HCT116 (cell line): ENCODE results near the gene PLPP7. TPM values are rescaled to one million over a fixed set of nuclear protein-coding genes. Genes with fewer than 3 reads are reported as not detected.

Source experiments
- ATAC-seq: fragments of 200-7000 bp; cut with Tn5 transposase; 2 replicates; pipeline ENCODE4 v1.9.1; 2020; ENCODE audit warnings: mild to moderate bottlenecking, moderate library complexity
- BruUV-seq: library from RNA; stranded (reverse); fragments of 400-500 nt; replicated peaks from 2 replicates; lab custom pipeline; 2021; lab: Mats Ljungman, UMichigan
- CTCF ChIA-PET: fragments of 300-600 bp; sonication (Branson Sonifier 250); formaldehyde crosslinking; loops from one replicate; lab custom pipeline; 2021; ENCODE audit warnings: antibody characterized with exemption; lab: Charles Lee
- POLR2A ChIA-PET: fragments of 300-600, 350-600 bp; sonication (Branson Sonifier 250); formaldehyde crosslinking; loops from one replicate; lab custom pipeline; 2021; ENCODE audit warnings: antibody characterized with exemption; lab: Charles Lee
- RAD21 ChIA-PET, 2 experiments: fragments of 300-600 bp; sonication (Branson Sonifier 250); formaldehyde crosslinking; loops; one replicate each; lab custom pipeline; 2023; ENCODE audit warnings: low total read pairs in 2 of 2; ENCODE audit not compliant: uncharacterized antibody in 2 of 2, unreplicated experiment in 2 of 2, low non-redundant PET in 1 of 2; lab: Charles Lee
- DNase-seq: peaks from one replicate; pipeline ENCODE4 v3.0.0-alpha.2; 2010; ENCODE audit warnings: low read depth, low spot score
- H2AFZ ChIP-seq: fragments of 200-600 bp; shearing (Covaris generic), sonication (generic); 2 replicates; pipeline ENCODE4 v1.6.1; 2017; ENCODE audit warnings: low read depth, mixed run types, mixed read lengths, antibody characterized with exemption, low read length; ENCODE audit not compliant: poor library complexity, severe bottlenecking
- H3K27ac ChIP-seq: 2 replicates; pipeline ENCODE4 v1.5.1; 2012; ENCODE audit warnings: low read depth, low read length
- H3K27me3 ChIP-seq: fragments of 200-600 bp; sonication (generic); 2 replicates; pipeline ENCODE4 v1.6.1; 2016; ENCODE audit warnings: mixed run types, low read length, mixed read lengths; ENCODE audit not compliant: insufficient read depth
- H3K36me3 ChIP-seq, 2 experiments: fragments of 200-500 bp in 1 of 2; fragments of 200-600 bp in 1 of 2; sonication (Bioruptor generic) in 1 of 2; sonication (generic) in 1 of 2; 2 replicates each; pipeline versions ENCODE4 v1.5.1 to v1.6.1; 2014 to 2016; ENCODE audit warnings: low read length in 2 of 2, inconsistent platforms in 1 of 2, mixed read lengths in 1 of 2, mixed run types in 1 of 2; ENCODE audit not compliant: insufficient read depth in 2 of 2, control insufficient read depth in 1 of 2
- H3K4me1 ChIP-seq, 2 experiments: fragments of 200-600 bp in 1 of 2; sonication (generic) in 1 of 2; 2 replicates each; pipeline versions ENCODE4 v1.5.1 to v1.6.1; 2012 to 2017; ENCODE audit warnings: low read length in 2 of 2, inconsistent platforms in 1 of 2, mild to moderate bottlenecking in 1 of 2, mixed read lengths in 1 of 2, mixed run types in 1 of 2, moderate library complexity in 1 of 2; ENCODE audit not compliant: insufficient read depth in 2 of 2, control insufficient read depth in 1 of 2
- H3K4me2 ChIP-seq: fragments of 200-600 bp; sonication (generic); 2 replicates; pipeline ENCODE4 v1.6.1; 2017; ENCODE audit warnings: mixed run types, low read length, mixed read lengths
- H3K4me3 ChIP-seq, 2 experiments: fragments of 200-600 bp in 1 of 2; sonication (generic) in 1 of 2; replicated peaks in 1 of 2; 2 replicates each; pipeline ENCODE4 v1.5.1; 2011 to 2016; ENCODE audit warnings: low read length in 2 of 2, control low read depth in 1 of 2, low read depth in 1 of 2, mild to moderate bottlenecking in 1 of 2, mixed read lengths in 1 of 2, mixed run types in 1 of 2
- H3K79me2 ChIP-seq: fragments of 200-600 bp; sonication (generic); 2 replicates; pipeline ENCODE4 v1.6.1; 2017; ENCODE audit warnings: mild to moderate bottlenecking, mixed run types, low read length, moderate library complexity, mixed read lengths; ENCODE audit not compliant: insufficient read depth
- H3K9ac ChIP-seq: fragments of 200-600 bp; sonication (generic); 2 replicates; pipeline ENCODE4 v1.6.1; 2016; ENCODE audit warnings: low read length, mixed read lengths
- H3K9me2 ChIP-seq: fragments of 200-600 bp; sonication (generic), shearing (Covaris generic); 2 replicates; pipeline ENCODE4 v1.6.1; 2017; ENCODE audit warnings: mixed run types, mild to moderate bottlenecking, moderate library complexity; ENCODE audit not compliant: insufficient read depth
- H3K9me3 ChIP-seq, 2 experiments: fragments of 200-500 bp in 1 of 2; fragments of 200-600 bp in 1 of 2; sonication (Bioruptor generic) in 1 of 2; sonication (generic) in 1 of 2; 2 replicates each; pipeline ENCODE4 v1.6.1; 2014 to 2017; ENCODE audit warnings: low read length in 2 of 2, mixed read lengths in 2 of 2, inconsistent platforms in 1 of 2, low read depth in 1 of 2, mild to moderate bottlenecking in 1 of 2, mixed run types in 1 of 2, moderate library complexity in 1 of 2; ENCODE audit not compliant: control insufficient read depth in 1 of 2, insufficient read depth in 1 of 2
- H4K20me1 ChIP-seq: fragments of 200-600 bp; sonication (generic), shearing (Covaris generic); 2 replicates; pipeline ENCODE4 v1.6.1; 2017; ENCODE audit warnings: mixed run types, mild to moderate bottlenecking, moderate library complexity; ENCODE audit not compliant: insufficient read depth
- CEBPB ChIP-seq: IDR thresholded peaks from 2 replicates; pipeline ENCODE4 v1.6.1; 2012; ENCODE audit warnings: low read depth
- EZH2phosphoT487 ChIP-seq: fragments of 200-600 bp; IDR thresholded peaks from 2 replicates; pipeline ENCODE4 v1.6.1; 2018; ENCODE audit warnings: antibody characterized with exemption, borderline replicate concordance
- FOSL1 ChIP-seq: IDR thresholded peaks from 2 replicates; pipeline ENCODE4 v1.6.1; 2012; ENCODE audit warnings: low read depth
- JUND ChIP-seq: IDR thresholded peaks from 2 replicates; pipeline ENCODE4 v1.6.1; 2012
- POLR2AphosphoS5 ChIP-seq: IDR thresholded peaks from 2 replicates; pipeline ENCODE4 v1.6.1; 2011; ENCODE audit warnings: mild to moderate bottlenecking, low read depth, low read length, moderate library complexity
- RAD21 ChIP-seq: IDR thresholded peaks from 2 replicates; pipeline ENCODE4 v1.6.1; 2012; ENCODE audit warnings: low read depth, mild to moderate bottlenecking
- SP1 ChIP-seq: IDR thresholded peaks from 2 replicates; pipeline ENCODE4 v1.6.1; 2012; ENCODE audit warnings: low read depth
- TCF7L2 ChIP-seq: IDR thresholded peaks from 2 replicates; pipeline ENCODE4 v1.7.0; 2011; ENCODE audit warnings: borderline replicate concordance, inconsistent platforms; ENCODE audit not compliant: insufficient read depth, insufficient read length; ENCODE audit errors: extremely low read depth
- YY1 ChIP-seq: IDR thresholded peaks from 2 replicates; pipeline ENCODE4 v1.6.1; 2011; ENCODE audit warnings: low read length, low read depth, moderate library complexity, mild to moderate bottlenecking; ENCODE audit not compliant: insufficient replicate concordance; ENCODE audit errors: extremely low read depth
- ZFX ChIP-seq: fragments of 450-650 bp; IDR thresholded peaks from 2 replicates; pipeline ENCODE4 v1.6.1; 2017
- intact Hi-C: fragments of 100-400 bp; cut with micrococcal nuclease; formaldehyde crosslinking; loops from 2 replicates; pipeline ENCODE4 v1.10.0; 2022
- total RNA-seq: library from RNA; stranded (reverse); gene quantifications from one replicate; pipeline ENCODE4 v1.2.1, GENCODE V29; 2021; ENCODE audit not compliant: unreplicated experiment
- TF ChIP-seq, protein P1 (sequence below), 3 experiments: fragments of 200-600 bp in 1 of 3; sonication (generic) in 1 of 3; IDR thresholded peaks in 2 of 3; conservative IDR thresholded peaks in 1 of 3; 2 replicates each; pipeline ENCODE4 v1.5.1; 2012 to 2017; ENCODE audit warnings: low read depth in 2 of 3, low read length in 2 of 3, antibody characterized with exemption in 1 of 3, borderline replicate concordance in 1 of 3, control low read depth in 1 of 3, mild to moderate bottlenecking in 1 of 3, mixed read lengths in 1 of 3, mixed run types in 1 of 3, moderate library complexity in 1 of 3; ENCODE audit not compliant: insufficient read depth in 1 of 3

The PLPP7 gene
- total RNA-seq, 1 experiment from 2014 or later: 0.37 TPM

DNA sequence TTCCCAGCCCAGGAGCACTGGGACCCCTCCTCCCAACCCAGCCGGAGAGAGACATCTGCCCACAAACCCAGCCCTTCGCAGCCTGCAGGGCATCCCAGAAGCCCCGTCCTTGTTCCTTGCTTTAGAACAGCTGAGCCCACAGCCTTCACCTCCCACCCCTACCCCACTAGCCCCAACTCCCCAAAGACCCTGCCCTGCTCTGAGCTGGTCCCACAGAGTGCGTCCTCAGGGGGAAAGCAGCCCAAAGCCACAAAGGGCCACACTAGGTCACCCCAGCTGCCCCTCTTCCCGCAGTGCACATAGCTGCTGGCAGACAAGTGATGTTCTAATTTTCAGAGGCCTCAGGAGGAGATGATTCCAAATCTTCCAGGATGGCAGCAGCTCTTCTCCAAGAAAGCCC lies 8.8 kb downstream of the PLPP7 start:
- Histone ChIP-seq H3K27ac (no peak overlapping the region), H3K36me3 (no peaks in the 10 kb centered on the region), H3K9me3 (no peaks in the 10 kb centered on the region), H3K4me3 (no peak overlapping the region), H3K4me2 (no peak overlapping the region), H3K9me2 (no peaks in the 10 kb centered on the region)
- ChIA-PET POLR2A (no interaction called here), RAD21 (no interaction called here)
- ATAC-seq: no peak
- intact Hi-C loops: no loop called here
- no TSS peak for BruUV-seq
- TF ChIP-seq EZH2phosphoT487 (no peak), JUND (no peak), RAD21 (no peak), ZFX (no peak), FOSL1 (no peak), YY1 (no peak), SP1 (no peak)
- TF ChIP-seq, protein P1, sequence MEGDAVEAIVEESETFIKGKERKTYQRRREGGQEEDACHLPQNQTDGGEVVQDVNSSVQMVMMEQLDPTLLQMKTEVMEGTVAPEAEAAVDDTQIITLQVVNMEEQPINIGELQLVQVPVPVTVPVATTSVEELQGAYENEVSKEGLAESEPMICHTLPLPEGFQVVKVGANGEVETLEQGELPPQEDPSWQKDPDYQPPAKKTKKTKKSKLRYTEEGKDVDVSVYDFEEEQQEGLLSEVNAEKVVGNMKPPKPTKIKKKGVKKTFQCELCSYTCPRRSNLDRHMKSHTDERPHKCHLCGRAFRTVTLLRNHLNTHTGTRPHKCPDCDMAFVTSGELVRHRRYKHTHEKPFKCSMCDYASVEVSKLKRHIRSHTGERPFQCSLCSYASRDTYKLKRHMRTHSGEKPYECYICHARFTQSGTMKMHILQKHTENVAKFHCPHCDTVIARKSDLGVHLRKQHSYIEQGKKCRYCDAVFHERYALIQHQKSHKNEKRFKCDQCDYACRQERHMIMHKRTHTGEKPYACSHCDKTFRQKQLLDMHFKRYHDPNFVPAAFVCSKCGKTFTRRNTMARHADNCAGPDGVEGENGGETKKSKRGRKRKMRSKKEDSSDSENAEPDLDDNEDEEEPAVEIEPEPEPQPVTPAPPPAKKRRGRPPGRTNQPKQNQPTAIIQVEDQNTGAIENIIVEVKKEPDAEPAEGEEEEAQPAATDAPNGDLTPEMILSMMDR (IDR thresholded peaks at IDR 0.05 in 2 of 3, conservative IDR thresholded peaks at IDR 0.05 in 1 of 3; ENCODE audit: borderline replicate concordance in 1 of 3, insufficient read depth in 1 of 3, low read depth in 2 of 3, low read length in 2 of 3): no peak
- TF ChIP-seq, all 23 proteins: peak for 0
- no peak overlapping the region for H2AFZ ChIP-seq
- H3K79me2 ChIP-seq: no peaks in the 10 kb centered on the region
- H3K9ac ChIP-seq: no peak overlapping the region
- DNase-seq: no peak
- H3K4me1 ChIP-seq: no peaks in the 10 kb centered on the region
- CTCF ChIA-PET: no interaction called here
- H3K27me3 ChIP-seq: no peaks in the 10 kb centered on the region
- H4K20me1 ChIP-seq: no peaks in the 10 kb centered on the region

DNA sequence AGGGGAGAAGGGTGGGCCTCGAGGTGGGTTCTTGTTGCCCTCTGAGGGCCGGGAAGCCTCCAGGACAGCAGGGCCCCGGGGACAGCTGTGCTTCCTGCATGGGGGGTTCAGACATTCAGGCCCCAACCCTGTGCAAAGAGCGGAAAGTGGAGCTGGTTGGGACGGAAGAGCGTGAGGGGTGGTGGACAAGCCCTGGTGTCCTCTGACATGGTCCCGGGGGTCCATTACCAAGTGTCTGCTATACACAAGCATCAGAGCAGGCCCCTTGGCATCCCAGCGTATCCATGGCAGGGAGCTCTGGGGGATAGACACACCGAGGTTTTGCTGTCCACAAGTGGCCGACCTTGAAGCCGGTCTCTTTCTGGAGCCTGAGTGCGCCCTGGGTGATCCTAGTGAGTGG lies 9.3 kb downstream of the PLPP7 start:
- Histone ChIP-seq H2AFZ (no peak overlapping the region), H3K4me3 (no peak overlapping the region), H3K9me3 (no peaks in the 10 kb centered on the region), H3K4me1 (no peaks in the 10 kb centered on the region), H3K9ac (no peak overlapping the region), H3K9me2 (no peaks in the 10 kb centered on the region), H3K79me2 (no peaks in the 10 kb centered on the region), H3K27ac (no peak overlapping the region), H4K20me1 (no peaks in the 10 kb centered on the region), H3K36me3 (no peaks in the 10 kb centered on the region), H3K4me2 (no peak overlapping the region), H3K27me3 (no peaks in the 10 kb centered on the region)
- CTCF ChIA-PET: no interaction called here
- no peak for ATAC-seq
- intact Hi-C loops: no loop called here
- TF ChIP-seq TCF7L2 (no peak), POLR2AphosphoS5 (no peak), CEBPB (no peak)
- TF ChIP-seq, protein P1 (IDR thresholded peaks at IDR 0.05 in 2 of 3, conservative IDR thresholded peaks at IDR 0.05 in 1 of 3; ENCODE audit: borderline replicate concordance in 1 of 3, insufficient read depth in 1 of 3, low read depth in 2 of 3, low read length in 2 of 3): no peak
- no TSS peak for BruUV-seq
- DNase-seq: no peak
- POLR2A ChIA-PET: no interaction called here
- RAD21 ChIA-PET: no interaction called here
